NCI-H1417 (cell line): Measurements from ENCODE around the gene PKP4.
A peak's percentile ranks its signal among the peaks of the same experiment; 100 is the strongest.
"Not testable (repeated sequence)": the region's sequence is repeated elsewhere in the genome, so short reads cannot be mapped to it uniquely, and the experiment has no call there.

Experiments
- DNase-seq, 3 experiments: peaks; one replicate each; lab custom pipeline; 2025; lab: John Stamatoyannopoulos, UW

PKP4 gene, protein sequence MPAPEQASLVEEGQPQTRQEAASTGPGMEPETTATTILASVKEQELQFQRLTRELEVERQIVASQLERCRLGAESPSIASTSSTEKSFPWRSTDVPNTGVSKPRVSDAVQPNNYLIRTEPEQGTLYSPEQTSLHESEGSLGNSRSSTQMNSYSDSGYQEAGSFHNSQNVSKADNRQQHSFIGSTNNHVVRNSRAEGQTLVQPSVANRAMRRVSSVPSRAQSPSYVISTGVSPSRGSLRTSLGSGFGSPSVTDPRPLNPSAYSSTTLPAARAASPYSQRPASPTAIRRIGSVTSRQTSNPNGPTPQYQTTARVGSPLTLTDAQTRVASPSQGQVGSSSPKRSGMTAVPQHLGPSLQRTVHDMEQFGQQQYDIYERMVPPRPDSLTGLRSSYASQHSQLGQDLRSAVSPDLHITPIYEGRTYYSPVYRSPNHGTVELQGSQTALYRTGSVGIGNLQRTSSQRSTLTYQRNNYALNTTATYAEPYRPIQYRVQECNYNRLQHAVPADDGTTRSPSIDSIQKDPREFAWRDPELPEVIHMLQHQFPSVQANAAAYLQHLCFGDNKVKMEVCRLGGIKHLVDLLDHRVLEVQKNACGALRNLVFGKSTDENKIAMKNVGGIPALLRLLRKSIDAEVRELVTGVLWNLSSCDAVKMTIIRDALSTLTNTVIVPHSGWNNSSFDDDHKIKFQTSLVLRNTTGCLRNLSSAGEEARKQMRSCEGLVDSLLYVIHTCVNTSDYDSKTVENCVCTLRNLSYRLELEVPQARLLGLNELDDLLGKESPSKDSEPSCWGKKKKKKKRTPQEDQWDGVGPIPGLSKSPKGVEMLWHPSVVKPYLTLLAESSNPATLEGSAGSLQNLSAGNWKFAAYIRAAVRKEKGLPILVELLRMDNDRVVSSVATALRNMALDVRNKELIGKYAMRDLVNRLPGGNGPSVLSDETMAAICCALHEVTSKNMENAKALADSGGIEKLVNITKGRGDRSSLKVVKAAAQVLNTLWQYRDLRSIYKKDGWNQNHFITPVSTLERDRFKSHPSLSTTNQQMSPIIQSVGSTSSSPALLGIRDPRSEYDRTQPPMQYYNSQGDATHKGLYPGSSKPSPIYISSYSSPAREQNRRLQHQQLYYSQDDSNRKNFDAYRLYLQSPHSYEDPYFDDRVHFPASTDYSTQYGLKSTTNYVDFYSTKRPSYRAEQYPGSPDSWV

DNA sequence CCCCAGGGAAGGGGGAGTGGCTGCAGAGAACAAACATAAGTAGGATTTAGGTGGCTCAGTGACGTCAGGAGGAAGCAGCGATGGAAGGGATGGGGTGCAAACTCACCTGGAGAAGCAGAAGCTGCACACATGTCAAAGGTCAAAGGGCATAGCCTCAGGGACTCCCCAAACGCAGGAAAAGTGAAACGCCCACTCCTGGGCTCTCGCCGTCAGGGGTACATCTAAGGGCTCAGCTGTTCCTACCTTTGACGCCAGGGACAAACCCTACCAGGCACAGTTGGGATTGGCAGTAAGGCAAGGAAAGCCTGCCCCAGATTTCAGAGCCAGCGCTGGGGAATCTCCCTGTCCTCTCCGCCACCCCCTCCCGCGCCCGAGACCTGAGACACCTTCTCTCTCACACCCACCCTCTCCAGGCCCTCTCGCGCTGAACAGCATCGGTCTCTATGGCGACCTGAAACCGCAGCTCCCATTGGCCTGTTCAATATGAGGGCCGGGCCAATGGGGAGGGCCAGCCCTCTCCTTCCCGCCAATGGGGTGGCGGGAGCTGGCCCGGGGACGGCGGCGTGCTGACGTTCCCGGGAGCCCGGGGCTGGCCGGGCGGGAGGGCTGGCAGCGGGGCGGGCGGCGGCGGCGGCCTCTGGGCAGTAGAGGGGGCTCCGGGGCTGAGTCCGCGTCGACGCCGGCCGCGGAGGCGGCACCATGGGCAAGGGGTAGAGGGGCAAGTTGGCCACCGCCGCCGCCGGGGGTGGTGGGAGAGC, at the start of gene PKP4, which contains the start of gene CCDC148:
Gene PKP4, plus strand, starts transcription at position 644 of the 758 bp plus-strand sequence. CDS start 76,233 bp downstream, outside the sequence.
Gene CCDC148, minus strand, starts transcription at position 445 of the 758 bp plus-strand sequence. Its CDS starts 314 bp downstream, at position 131.
- DNase-seq = peak; percentile 76 to 88 (median 86)

DNA sequence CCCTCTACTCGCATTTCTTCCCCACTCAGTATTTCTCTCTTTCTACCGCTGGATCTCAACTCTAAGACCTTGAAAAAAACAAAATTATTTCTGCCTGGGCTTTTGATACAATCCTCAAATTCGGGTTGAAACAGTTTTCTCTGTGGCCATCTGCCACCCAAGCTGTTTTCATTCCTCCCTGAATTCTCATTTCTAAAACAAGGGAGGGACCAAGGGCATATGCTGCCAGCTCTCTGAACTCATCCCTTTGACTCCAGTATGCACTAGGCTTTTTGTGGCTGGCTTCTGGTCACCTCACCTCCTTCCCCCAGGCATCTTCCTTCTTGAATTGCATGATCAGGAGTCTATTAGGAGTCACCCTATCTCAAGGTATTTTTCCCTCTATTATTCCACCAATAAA, 49.7 kb upstream of the PKP4 start:
- no peak for DNase-seq

DNA sequence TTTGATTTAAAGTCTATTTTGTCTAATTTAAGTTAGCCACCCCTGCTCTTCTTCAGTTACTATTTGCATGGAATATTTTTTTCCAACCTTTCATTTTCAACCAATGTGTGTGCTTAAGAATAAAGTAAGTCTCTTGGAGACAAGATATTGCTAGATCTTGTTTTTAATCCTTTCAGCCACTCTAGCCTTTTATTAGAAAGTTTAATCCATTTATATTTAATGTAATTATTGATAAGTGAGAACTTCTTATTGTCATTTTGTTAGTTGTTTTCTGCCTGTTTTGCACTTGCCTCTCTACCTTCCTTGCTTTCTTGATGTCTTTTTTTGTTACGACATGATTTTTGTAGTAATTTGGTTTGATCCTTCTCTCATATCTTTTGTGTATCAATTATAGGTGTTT, 46.6 kb upstream of the PKP4 start:
- DNase-seq = no peak

DNA sequence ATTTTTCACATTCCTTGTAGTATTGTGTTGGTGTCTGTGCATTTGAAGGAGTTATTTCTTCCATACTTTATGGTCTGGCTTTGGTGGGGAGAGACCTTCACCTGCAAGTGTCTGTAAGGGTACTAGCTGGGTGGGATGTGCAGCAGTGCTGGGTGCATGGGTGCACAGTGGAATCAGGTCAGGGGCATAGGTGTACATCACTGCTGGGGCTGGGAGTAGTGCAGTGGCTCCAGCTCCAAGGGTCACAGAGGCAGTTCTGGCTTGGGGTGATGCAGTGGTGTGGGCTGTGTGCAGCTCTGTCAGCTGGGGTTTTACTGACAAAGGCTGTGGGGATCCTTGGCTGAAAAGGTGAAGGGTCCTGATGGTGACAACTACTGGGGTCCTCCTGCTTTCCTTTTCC, 45.0 kb upstream of the PKP4 start:
- DNase-seq = no peak

DNA sequence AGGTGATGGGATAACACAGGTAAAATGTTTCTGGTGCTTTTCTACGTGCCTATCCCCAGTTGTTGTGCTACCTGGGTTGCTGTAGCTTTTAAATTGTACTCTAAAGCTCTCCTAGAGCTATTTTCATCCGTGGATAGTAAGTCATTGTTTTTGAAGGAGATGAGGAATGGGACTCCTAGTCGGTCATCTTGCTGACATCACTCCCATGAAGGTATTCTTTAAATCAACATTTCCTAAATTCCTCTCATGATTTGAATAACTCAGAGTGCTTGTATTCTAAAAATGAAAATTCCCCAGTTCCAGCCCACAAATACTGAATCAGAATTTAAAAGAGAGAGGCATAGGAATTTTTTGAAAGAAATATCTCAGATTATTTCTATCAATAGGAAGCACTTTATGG, 44.5 kb upstream of the PKP4 start:
- no peak for DNase-seq

DNA sequence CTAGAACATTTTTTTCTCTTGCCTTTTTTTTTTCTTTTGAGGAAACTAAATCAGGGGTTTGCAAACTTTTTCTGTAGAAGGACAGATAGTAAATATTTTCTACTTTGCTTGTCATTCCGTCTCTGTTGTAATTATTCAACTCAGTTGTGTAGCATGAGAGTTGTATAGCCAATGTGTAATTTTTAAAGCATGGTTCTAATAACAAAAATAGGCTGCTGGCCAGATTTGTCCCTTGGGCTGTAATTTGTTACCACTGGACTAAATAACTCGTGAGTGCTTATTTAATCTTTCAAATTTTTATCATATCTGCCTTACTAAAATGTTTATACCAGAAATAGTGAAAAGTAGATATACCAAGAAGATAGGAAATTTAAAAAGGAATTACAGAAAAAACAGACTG, 43.2 kb upstream of the PKP4 start:
- no peak for DNase-seq

DNA sequence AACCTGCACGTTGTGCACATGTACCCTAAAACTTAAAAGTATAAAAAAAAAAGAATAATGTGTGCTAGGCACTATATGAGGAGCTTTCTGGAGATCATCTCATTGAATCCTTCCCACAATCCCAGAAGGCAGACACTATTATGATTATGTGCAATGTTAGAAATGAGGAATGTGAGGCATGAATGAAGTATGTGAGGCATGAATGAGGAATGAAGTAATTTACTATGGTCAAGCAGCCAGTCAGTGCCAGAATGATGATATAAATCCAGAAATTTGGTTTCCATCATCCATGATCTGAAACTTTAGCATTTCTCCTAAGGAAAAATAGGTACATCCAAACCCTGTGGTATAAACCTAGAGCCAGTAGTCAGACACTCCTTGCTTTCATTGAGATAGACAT, 42.2 kb upstream of the PKP4 start:
- DNase-seq = no peak

DNA sequence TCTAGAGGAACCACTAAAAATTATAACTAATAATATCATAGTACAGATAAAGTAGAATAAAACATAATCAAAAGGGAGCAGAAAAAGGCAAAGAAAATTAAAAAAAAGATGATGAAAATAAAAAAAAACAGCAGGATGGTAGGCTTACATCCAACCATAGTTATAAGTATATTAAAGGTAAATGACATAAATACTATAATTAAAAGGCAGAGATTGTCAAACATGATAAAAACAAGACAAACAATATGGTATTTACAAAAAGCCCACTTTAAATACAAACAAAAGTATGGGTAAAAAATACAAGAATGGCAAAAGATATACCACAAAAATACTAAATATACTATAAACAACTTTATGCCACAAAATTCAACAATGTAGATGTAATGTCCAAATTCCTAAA, 24.6 kb upstream of the PKP4 start:
- DNase-seq = no peak

DNA sequence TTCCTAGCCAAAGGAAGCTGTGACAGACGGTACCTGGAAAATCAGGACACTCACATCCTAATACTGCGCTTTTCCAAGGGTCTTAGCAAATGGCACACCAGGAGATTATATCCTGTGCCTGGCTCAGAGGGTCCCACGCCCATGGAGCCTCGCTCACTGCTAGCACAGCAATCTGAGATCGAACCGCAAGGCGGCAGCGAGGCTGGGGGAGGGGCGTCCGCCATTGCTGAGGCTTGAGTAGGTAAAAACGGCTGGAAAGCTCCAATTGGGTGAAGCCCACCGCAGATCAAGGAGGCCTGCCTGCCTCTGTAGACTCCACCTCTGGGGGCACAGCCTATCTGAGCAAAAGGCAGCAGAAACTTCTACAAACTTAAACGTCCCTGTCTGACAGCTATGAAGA, 23.0 kb upstream of the PKP4 start:
- DNase-seq = not testable (repeated sequence)

DNA sequence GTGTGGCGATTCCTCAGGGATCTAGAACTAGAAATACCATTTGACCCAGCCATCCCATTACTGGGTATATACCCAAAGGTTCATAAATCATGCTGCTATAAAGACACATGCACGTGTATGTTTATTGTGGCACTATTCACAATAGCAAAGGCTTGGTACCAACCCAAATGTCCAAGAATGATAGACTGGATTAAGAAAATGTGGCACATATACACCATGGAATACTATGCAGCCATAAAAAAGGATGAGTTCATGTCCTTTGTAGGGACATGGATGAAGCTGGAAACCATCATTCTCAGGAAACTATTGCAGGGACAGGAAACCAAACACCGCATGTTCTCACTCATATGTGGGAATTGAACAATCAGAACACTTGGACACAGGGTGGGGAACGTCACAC, 17.7 kb upstream of the PKP4 start:
- DNase-seq = not testable (repeated sequence)

DNA sequence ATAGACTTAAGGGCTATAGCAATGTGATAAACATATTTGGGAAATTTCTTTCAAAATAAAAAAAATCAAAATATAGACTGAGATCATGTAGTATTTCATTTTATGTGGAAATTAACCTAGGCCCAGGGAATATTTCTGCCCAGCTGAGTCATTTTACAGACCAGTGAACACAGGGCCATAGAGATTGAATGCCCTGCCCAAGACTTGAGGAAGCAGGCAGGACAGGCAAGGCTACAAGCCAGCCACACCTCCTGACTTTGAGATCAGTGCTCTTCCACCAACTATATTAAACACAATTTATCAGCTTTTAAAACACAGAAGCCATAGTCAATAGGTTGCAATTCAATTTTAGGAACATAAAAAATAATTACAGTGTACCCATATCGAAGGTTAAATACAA, 13.1 kb upstream of the PKP4 start:
- DNase-seq = no peak

DNA sequence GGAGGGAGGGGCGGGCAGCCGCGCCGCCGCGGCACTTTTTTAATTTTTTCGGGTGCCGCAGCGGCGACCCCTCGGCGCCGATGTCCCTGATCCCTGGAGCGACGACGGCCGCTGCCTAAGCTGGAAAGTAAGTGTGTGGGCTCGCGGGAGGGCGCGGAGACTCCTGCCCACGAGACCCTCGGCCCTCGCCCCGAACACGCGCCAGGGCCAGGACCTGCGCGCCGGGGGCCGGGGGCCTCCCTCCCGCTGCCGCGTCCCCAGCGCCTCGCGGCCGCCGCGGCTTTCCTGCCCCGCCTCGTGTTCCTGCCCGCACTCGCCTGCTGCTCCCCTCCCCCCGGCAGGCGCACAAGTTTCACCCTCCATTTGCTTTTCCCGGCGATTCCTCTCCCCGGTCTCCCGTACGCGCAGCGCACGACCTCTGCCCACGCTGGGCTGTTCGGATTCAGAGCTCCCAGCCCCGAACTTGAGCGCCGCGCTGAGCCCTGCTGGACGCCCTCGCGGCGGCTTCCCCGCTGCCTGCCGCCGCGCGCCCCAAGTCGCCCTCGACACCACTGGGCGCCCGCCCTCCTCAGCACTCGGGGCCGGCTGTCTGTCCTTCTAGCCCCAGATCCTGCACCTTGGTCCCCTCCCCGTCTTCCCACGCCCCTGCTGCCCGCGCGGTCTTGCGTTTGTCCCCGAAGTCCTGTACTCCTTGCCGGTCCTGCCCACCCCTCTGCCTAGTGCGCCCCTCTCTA, 507 bp downstream of the PKP4 start:
- peak; percentile 20 to 64 (median 48) for DNase-seq

DNA sequence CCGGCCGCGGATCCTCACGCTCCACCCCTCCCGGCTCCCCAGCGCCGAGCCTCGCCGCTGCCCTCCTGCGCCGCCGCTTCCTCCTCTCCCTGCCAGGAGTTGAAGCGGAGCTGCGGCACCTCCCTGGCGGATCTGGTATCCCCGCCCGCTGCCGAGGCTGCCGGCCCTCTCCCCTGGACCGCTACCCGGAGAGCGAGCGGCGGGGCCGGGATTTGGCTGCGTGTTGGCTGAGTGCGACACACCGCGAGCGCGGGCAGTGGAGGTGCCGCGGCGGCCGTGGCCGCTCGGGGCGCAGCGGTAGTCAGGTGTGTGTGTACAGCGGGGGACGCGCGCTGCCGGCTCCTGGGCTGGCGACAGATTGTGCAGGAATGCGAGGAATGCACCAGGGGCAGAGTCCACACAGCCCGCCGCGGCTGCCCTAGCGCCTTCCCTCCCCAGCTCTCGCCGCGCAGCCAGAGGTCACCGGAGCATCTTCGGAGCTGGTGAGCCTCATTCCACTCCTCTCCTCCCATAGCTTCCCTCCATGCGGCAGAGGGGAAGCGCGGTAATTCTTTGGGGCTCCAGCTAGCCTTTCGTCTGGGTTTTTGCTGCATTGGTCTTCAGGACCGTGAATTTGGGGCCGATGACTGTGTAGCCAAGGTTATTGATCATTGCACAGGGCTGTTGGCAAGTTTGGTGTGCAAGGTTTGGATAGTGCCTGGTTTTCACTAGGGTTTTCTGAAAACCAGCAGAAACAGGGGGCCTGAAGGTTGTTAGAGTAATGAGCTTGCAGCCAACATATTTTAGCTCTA, 1.3 kb downstream of the PKP4 start:
- peak; percentile 14 to 62 (median 56) for DNase-seq

DNA sequence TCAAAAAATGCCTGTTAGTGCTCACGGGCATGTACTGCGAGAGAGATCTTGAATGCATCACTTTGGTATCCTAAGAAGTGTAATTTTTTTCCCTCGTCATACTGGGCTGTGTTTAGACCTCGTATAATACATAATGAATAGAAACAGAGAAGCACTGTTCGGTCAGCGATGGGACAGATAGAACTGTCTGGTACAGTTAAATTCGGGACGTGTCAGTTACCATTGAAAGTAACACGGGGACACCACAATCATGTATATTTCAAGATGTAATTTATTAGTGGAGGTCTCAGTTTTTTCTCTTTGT, 1.8 kb downstream of the PKP4 start:
- no peak for DNase-seq

DNA sequence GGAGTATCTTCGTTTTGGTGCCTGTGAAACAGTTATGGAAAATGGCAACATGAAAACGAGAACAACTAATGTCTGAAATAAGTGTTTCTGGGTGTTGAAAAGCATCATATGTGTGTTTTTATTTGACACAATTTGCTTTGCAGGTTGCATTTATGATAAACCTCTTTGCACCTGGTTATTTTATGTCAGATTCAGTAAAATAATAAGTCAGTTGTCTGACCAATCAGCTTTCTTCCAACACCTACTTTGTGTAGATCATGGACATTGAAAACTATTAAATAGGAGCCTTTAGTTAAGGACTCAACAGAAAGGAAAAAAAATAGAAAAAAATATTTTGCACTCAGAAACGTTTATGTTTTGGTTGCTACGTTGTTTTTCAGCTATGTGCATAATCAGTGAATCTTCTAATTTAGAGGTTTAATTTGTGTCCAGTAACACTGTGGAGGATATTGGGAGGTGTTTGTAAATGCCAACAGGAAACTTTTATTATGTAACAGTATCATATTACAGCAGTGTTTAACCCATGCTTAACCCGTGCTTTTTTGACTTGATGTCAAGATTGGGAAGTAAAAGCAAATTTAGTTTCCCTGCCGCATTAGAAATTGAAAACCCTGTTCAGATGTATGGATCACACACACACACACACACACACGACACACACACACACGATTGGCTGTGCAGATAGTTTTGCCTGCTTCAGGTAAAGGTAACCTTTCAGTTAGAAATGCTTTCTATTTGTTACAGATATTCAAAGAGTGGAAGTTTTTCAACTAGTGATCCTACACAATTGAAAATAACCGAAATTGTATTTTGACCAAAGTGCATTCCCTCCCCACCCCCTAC, 2.6 kb downstream of the PKP4 start:
- DNase-seq = no peak

DNA sequence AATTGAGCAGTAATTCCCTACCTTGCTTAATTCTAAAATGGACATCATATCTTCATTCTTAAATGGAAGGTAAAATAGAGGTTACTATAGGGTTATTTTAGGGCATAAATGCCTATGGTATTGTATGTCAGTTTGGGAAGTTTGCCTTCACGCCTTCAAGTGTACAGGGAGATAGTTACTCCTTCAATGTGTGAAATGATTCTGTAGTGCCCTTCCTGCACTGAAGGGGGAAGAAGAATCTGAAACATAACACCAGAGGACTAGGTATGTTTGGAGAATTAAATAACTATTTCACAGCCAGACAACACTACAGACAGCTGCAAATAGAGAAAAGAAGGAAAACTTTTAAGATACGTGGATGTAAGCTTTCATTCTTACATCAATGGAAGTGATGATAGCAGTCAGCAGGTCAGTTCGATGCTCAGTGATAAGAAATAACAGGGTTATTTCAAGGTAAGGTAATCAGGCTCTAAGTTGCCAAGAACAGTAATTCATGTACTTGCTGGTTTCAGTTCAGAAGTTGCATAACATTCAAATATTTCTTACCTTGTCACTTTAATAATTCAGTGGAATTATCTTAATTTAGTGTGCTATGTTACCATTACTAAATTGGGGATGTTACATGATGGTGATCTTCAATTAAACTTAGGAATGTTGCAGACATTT, 4.0 kb downstream of the PKP4 start:
- DNase-seq = no peak

DNA sequence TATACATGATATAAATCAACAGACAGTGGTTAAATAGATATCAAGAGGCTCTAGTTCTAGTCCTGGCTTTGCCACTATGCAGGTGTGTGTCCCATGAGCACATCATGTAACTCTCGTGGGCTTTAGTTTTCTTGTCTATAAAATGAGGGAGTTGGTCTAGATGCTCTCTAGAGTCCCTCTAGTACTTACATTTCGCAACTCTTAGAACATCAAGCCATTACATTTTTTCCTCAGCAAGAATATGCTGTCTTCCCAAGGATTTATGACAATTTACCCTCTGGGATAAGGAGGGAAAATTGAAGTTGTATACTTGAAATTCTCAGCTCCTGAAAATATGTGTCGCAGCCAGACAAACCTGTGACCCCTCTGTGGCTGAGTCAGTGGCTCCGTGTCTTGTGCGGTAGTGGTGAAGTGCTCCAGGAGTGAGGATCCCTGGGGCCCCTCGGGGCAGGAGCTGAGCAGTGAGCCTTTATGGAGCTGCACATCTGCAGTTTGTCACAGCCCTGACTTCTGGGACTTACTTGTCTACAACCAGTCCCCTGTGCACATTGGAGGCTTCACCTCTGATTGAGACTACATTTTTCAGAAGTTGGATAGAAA, 6.8 kb downstream of the PKP4 start:
- DNase-seq = no peak
